HEK293T (cell line): ENCODE data around the gene DGKQ.

Experiments
- CTCF ChIA-PET: fragments of 350-600 bp; formaldehyde crosslinking; extraction: SDS; loops from one replicate; lab custom pipeline; 2021; ENCODE audit warnings: antibody characterized with exemption, inconsistent platforms; lab: Yijun Ruan, JAX
- POLR2A ChIA-PET: fragments of 350-600 bp; formaldehyde crosslinking; extraction: SDS; loops from one replicate; lab custom pipeline; 2020; ENCODE audit warnings: antibody characterized with exemption, inconsistent platforms; lab: Yijun Ruan, JAX
- DNase-seq: peaks from one replicate; pipeline ENCODE4 v3.0.0; 2012; ENCODE audit warnings: mixed read lengths; ENCODE audit errors: extremely low spot score
- ARNT ChIP-seq: fragments of 450-650 bp; IDR thresholded peaks from 2 replicates; pipeline ENCODE4 v1.6.1; 2017; ENCODE audit warnings: mild to moderate bottlenecking
- BHLHE40 ChIP-seq: fragments of 450-650 bp; IDR thresholded peaks from 2 replicates; pipeline ENCODE4 v1.6.1; 2016; ENCODE audit warnings: mild to moderate bottlenecking, moderate library complexity, borderline replicate concordance
- CTBP1 ChIP-seq: fragments of 450-650 bp; IDR thresholded peaks from 2 replicates; pipeline ENCODE4 v1.6.1; 2016; ENCODE audit warnings: borderline replicate concordance
- ELF4 ChIP-seq: fragments of 450-650 bp; IDR thresholded peaks from 2 replicates; pipeline ENCODE4 v1.6.1; 2017; ENCODE audit warnings: antibody characterized with exemption
- FOXA1 ChIP-seq: fragments of 450-650 bp; IDR thresholded peaks from 2 replicates; pipeline ENCODE4 v1.6.1; 2016; ENCODE audit warnings: mild to moderate bottlenecking
- FOXK2 ChIP-seq: fragments of 450-650 bp; IDR thresholded peaks from 2 replicates; pipeline ENCODE4 v1.6.1; 2016; ENCODE audit warnings: mild to moderate bottlenecking
- FOXM1 ChIP-seq: fragments of 450-650 bp; IDR thresholded peaks from 2 replicates; pipeline ENCODE4 v1.6.1; 2017; ENCODE audit warnings: mild to moderate bottlenecking, borderline replicate concordance
- HDGF ChIP-seq: fragments of 450-650 bp; IDR thresholded peaks from 2 replicates; pipeline ENCODE4 v1.6.1; 2017; ENCODE audit warnings: antibody characterized with exemption, borderline replicate concordance
- L3MBTL2 ChIP-seq: fragments of 450-650 bp; conservative IDR thresholded peaks from 2 replicates; pipeline ENCODE4 v1.6.1; 2016; ENCODE audit warnings: mild to moderate bottlenecking
- LEF1 ChIP-seq: fragments of 450-650 bp; IDR thresholded peaks from 2 replicates; pipeline ENCODE4 v1.6.1; 2017; ENCODE audit warnings: mild to moderate bottlenecking, borderline replicate concordance
- NFRKB ChIP-seq: fragments of 450-650 bp; IDR thresholded peaks from 2 replicates; pipeline ENCODE4 v1.6.1; 2016; ENCODE audit warnings: mild to moderate bottlenecking, moderate library complexity
- PKNOX1 ChIP-seq: fragments of 450-650 bp; IDR thresholded peaks from 2 replicates; pipeline ENCODE4 v1.6.1; 2016
- SP1 ChIP-seq: fragments of 450-650 bp; IDR thresholded peaks from 2 replicates; pipeline ENCODE4 v1.6.1; 2017
- SUZ12 ChIP-seq: fragments of 450-650 bp; IDR thresholded peaks from 2 replicates; pipeline ENCODE4 v1.6.1; 2016; ENCODE audit warnings: mild to moderate bottlenecking
- TARDBP ChIP-seq: fragments of 450-650 bp; IDR thresholded peaks from 2 replicates; pipeline ENCODE4 v1.6.1; 2016
- ZNF384 ChIP-seq: fragments of 450-650 bp; IDR thresholded peaks from 2 replicates; pipeline ENCODE4 v1.6.1; 2016

DGKQ gene

GRCh38 chr4:965048-965765 lies 8.2 kb downstream of the DGKQ start:
- ChIA-PET POLR2A (interaction anchor here (2.6 kb wide), 1 partner anchor 22 kb away, joined by 6 read pairs; the partner anchor contains the start of gene IDUA), CTCF (no interaction called here)
- TF ChIP-seq HDGF (no peak), TARDBP (no peak), LEF1 (no peak), NFRKB (no peak), CTBP1 (no peak), FOXK2 (no peak), ARNT (no peak), PKNOX1 (no peak), SUZ12 (no peak), BHLHE40 (no peak), ELF4 (no peak)
- DNase-seq, result no peak

GRCh38 chr4:964346-965025 lies 8.9 kb downstream of the DGKQ start:
- ChIA-PET CTCF (interaction anchor here (0.6 kb wide), 1 partner anchor 26 kb away, joined by 3 read pairs; no protein-coding TSS in a partner anchor), POLR2A (interaction anchor here (2.6 kb wide), 1 partner anchor 23 kb away, joined by 6 read pairs; the partner anchor contains the start of gene IDUA)

GRCh38 chr4:963276-964225 lies 9.8 kb downstream of the DGKQ start:
- DNase-seq, result no peak
- CTCF ChIA-PET, result interaction anchor here (0.6 kb wide), 1 partner anchor 25 kb away, joined by 3 read pairs; no protein-coding TSS in a partner anchor

More at GRCh38 chr4:964346-965025, 8.9 kb downstream of the DGKQ start:
- TF ChIP-seq NFRKB (no peak), SUZ12 (no peak), FOXA1 (no peak), BHLHE40 (no peak), ZNF384 (no peak), PKNOX1 (no peak)
- DNase-seq, result no peak

GRCh38 chr4:962231-963208 lies 10.8 kb downstream of the DGKQ start:
- ChIA-PET CTCF (no interaction called here), POLR2A (interaction anchor here (2.6 kb wide), 1 partner anchor 25 kb away, joined by 6 read pairs; the partner anchor contains the start of gene IDUA)
- TF ChIP-seq ELF4, result no peak
- no peak for TF ChIP-seq L3MBTL2
- no peak for TF ChIP-seq ZNF384
- TF ChIP-seq NFRKB, result no peak
- TF ChIP-seq FOXK2, result no peak
- no peak for TF ChIP-seq ARNT
- TF ChIP-seq CTBP1, result no peak
- no peak for TF ChIP-seq PKNOX1
- TF ChIP-seq BHLHE40, result no peak
- TF ChIP-seq TARDBP, result no peak
- TF ChIP-seq FOXA1, result no peak
- no peak for TF ChIP-seq SUZ12
- no peak for DNase-seq

More at GRCh38 chr4:963276-964225, 9.8 kb downstream of the DGKQ start:
- POLR2A ChIA-PET, result interaction anchor here (2.6 kb wide), 1 partner anchor 24 kb away, joined by 6 read pairs; the partner anchor contains the start of gene IDUA
- no peak for TF ChIP-seq CTBP1
- no peak for TF ChIP-seq SUZ12
- TF ChIP-seq TARDBP, result no peak
- no peak for TF ChIP-seq L3MBTL2
- no peak for TF ChIP-seq ELF4
- no peak for TF ChIP-seq FOXK2
- no peak for TF ChIP-seq FOXM1
- no peak for TF ChIP-seq ARNT
- TF ChIP-seq FOXA1, result no peak
- no peak for TF ChIP-seq BHLHE40
- no peak for TF ChIP-seq SP1
- TF ChIP-seq PKNOX1, result no peak
- no peak for TF ChIP-seq HDGF
- no peak for TF ChIP-seq ZNF384
- TF ChIP-seq LEF1, result no peak
